ENCODE data around the gene SERPINA4. TPM values are rescaled to one million over a fixed set of nuclear protein-coding genes. Genes with fewer than 3 reads are reported as not detected.

SERPINA4 gene
- total and polyA plus RNA-seq, 2 of the 13 experiments (the other 11 are each of a cell fraction or from before 2014, with no cell fraction given) = 39.1 to 57.8 TPM

GRCh38 chr14:94601884-94602391 is 40.7 kb downstream of the SERPINA4 start (continued):
- TF ChIP-seq LCORL (IDR thresholded peaks at IDR 0.05) = no peak
- peak; percentile 71; the same call in 1 of the 2 replicates for TF ChIP-seq LCORL (CRISPR knock-in tag; IDR thresholded peaks at IDR 0.05)
- no peak for TF ChIP-seq ZNF431 (CRISPR knock-in tag; IDR thresholded peaks at IDR 0.05; ENCODE audit: borderline replicate concordance, low read depth)
- peak; percentile 55 for TF ChIP-seq HNF4A (CRISPR knock-in tag; IDR thresholded peaks at IDR 0.05)
- TF ChIP-seq KLF12 (CRISPR knock-in tag; IDR thresholded peaks at IDR 0.05; ENCODE audit: borderline replicate concordance) = no peak
- TF ChIP-seq FIP1L1 (IDR thresholded peaks at IDR 0.05; ENCODE audit: borderline replicate concordance, insufficient read depth, low read depth, low read length) = no peak
- peak; percentile 8; the same call in 1 of the 2 replicates for TF ChIP-seq GATAD2A (CRISPR knock-in tag; IDR thresholded peaks at IDR 0.05)
- peak; percentile 9; the same call in 1 of the 2 replicates for TF ChIP-seq KAT8 (CRISPR knock-in tag; IDR thresholded peaks at IDR 0.05)
- TF ChIP-seq NFATC3 (CRISPR knock-in tag; IDR thresholded peaks at IDR 0.05) = no peak
- no peak for TF ChIP-seq HMG20A (CRISPR knock-in tag; IDR thresholded peaks at IDR 0.05; ENCODE audit: borderline replicate concordance)
- no peak for TF ChIP-seq ZC3H13 (CRISPR knock-in tag; IDR thresholded peaks at IDR 0.05)
- 0 out of 2 replicates have a peak, but pooled peaks have one; percentile 9 for TF ChIP-seq MED1 (CRISPR knock-in tag; IDR thresholded peaks at IDR 0.05)
- no peak for TF ChIP-seq SNAPC4 (CRISPR knock-in tag; IDR thresholded peaks at IDR 0.05)
- TF ChIP-seq SETDB1 (CRISPR knock-in tag; IDR thresholded peaks at IDR 0.05; ENCODE audit: borderline replicate concordance) = no peak
- TF ChIP-seq HOXA7 (CRISPR knock-in tag; IDR thresholded peaks at IDR 0.05) = no peak
- no peak for TF ChIP-seq NKX3-1 (CRISPR knock-in tag; IDR thresholded peaks at IDR 0.05)
- TF ChIP-seq ZNF572 (CRISPR knock-in tag; IDR thresholded peaks at IDR 0.05) = no peak
- TF ChIP-seq SAFB2 (CRISPR knock-in tag; IDR thresholded peaks at IDR 0.05; ENCODE audit: borderline replicate concordance, low read depth) = no peak
- no peak for TF ChIP-seq ZNF558 (CRISPR knock-in tag; IDR thresholded peaks at IDR 0.05; ENCODE audit: borderline replicate concordance)
- TF ChIP-seq ZBTB42 (CRISPR knock-in tag; IDR thresholded peaks at IDR 0.05) = no peak
- no peak for TF ChIP-seq ZNF30 (CRISPR knock-in tag; IDR thresholded peaks at IDR 0.05)
- TF ChIP-seq SOX5 (CRISPR knock-in tag; IDR thresholded peaks at IDR 0.05; ENCODE audit: borderline replicate concordance) = no peak
- peak; percentile 18; the same call in 1 of the 2 replicates for TF ChIP-seq RXRA (CRISPR knock-in tag; IDR thresholded peaks at IDR 0.05)
- TF ChIP-seq ZNF235 (CRISPR knock-in tag; IDR thresholded peaks at IDR 0.05; ENCODE audit: borderline replicate concordance) = no peak
- no peak for TF ChIP-seq CHCHD3 (CRISPR knock-in tag; IDR thresholded peaks at IDR 0.05)
- no peak for TF ChIP-seq CENPT (CRISPR knock-in tag; IDR thresholded peaks at IDR 0.05; ENCODE audit: low read depth)
- TF ChIP-seq ZNF772 (CRISPR knock-in tag; IDR thresholded peaks at IDR 0.05) = no peak
- TF ChIP-seq HNF4G (IDR thresholded peaks at IDR 0.05; ENCODE audit: borderline replicate concordance, low read depth, low read length) = 0 out of 2 replicates have a peak, but pooled peaks have one; percentile 7
- TF ChIP-seq HNF4G (CRISPR knock-in tag; IDR thresholded peaks at IDR 0.05; ENCODE audit: borderline replicate concordance, low read depth) = no peak

All from HepG2 (cell line).